A549 (cell line): Measurements from ENCODE around the gene CAMK1.

Experiments used
- BCL3 ChIP-seq: fragments of >200 bp; sonication (Bioruptor Twin); formaldehyde crosslinking; IDR thresholded peaks from 3 replicates; pipeline ENCODE4 v1.6.1; 2016
- CHD4 ChIP-seq: fragments of 200-600 bp; sonication (generic); IDR thresholded peaks from 2 replicates; pipeline ENCODE4 v1.6.1; 2016; ENCODE audit warnings: antibody characterized with exemption, mild to moderate bottlenecking, borderline replicate concordance
- CTCF ChIP-seq: fragments of >200 bp; sonication (Bioruptor Twin); formaldehyde crosslinking; IDR thresholded peaks from 3 replicates; pipeline ENCODE4 v1.5.1; 2016
- HOXA7 ChIP-seq: fragments of 250-450 bp; sonication (Bioruptor Pico); IDR thresholded peaks from 2 replicates; pipeline ENCODE4 v1.5.0; 2020; ENCODE audit warnings: mild to moderate bottlenecking, moderate library complexity
- RCOR1 ChIP-seq: fragments of 150-350 bp; IDR thresholded peaks from 2 replicates; pipeline ENCODE4 v1.6.1; 2014; ENCODE audit warnings: antibody characterized with exemption, low read length, low read depth

GRCh38 chr3:9803494-9803893 is 33.7 kb upstream of the CAMK1 start:
- no peak for TF ChIP-seq RCOR1
- TF ChIP-seq CHD4, result no peak
- no peak for TF ChIP-seq CTCF
- no peak for TF ChIP-seq BCL3
- no peak for TF ChIP-seq HOXA7 (CRISPR knock-in tag)
